HG02571 (cell line): ENCODE measurements around the gene KRTAP5-2.
"Not testable (repeated sequence)": the region's sequence is repeated elsewhere in the genome, so short reads cannot be mapped to it uniquely, and the experiment has no call there.

Experiments used
- ATAC-seq: cut with Tn5 transposase; IDR thresholded peaks from one replicate; pipeline ENCODE4 v1.9.1; 2021; ENCODE audit warnings: mild to moderate bottlenecking, moderate library complexity; ENCODE audit not compliant: unreplicated experiment

The KRTAP5-2 gene

DNA sequence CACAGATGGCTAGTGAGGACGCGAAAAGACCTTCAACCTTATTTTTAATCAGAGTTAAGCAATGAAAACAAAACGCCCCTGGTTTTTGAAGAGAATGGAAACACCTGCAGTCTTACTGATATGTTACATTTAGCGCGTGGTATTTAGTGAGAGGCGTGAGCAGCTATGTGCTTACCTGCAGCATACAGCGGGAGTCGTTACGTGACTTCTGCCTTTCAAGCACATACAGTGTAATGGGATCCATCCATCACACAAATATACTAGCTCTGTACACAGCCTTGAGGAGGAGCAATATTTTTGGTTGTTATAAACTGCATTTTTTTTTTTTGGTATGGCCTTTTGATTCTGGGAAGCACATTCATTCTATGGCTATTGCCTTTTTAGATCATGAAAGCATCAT is 5.5 kb downstream of the KRTAP5-2 start:
- no peak for ATAC-seq

DNA sequence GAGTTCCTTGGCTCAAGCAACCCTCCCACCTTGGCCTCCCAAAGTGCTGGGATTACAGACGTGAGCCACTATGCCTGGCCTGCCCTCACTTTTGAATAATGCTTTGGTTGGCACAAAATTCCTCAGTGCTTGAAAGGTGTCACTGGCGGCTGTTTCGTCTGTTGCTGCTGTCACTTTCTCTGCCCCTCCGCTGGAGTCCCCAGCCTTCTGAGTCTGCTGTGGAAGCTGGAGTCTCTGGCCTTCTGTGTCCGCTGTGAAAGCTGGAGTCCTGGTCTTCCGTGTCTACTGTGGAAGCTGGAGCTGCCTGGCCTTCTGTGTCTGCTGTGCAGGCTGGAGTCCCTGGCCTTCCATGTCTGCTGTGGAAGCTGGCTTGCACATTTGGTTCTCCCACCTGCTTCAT is 8.1 kb downstream of the KRTAP5-2 start:
- no peak for ATAC-seq

DNA sequence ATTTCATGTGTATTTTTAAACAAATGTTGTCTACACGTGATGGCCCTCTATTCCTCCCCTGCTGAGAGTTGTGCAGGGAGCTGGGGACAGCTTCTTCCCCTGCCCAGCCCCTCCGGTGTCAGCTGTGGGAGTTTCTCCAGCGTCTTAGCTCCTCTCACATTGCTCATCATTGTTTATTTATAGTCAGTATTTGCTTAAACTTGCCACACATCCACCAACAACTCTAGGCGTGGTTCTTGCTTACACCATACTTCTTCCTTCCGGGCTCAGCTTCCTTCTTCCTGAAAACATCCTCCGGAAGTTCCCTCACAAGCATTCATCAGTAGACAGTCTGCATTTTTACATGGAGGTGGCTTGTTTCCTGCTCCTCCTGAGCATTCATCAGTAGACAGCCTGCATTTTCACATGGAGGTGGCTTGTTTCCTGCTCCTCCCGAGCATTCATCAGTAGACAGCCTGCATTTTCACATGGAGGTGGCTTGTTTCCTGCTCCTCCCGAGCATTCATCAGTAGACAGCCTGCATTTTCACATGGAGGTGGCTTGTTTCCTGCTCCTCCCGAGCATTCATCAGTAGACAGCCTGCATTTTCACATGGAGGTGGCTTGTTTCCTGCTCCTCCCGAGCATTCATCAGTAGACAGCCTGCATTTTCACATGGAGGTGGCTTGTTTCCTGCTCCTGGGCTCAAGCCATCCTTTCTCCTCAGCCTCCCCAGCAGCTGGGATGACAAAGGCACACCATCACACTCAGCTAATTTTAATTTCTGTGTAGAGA is 8.7 kb downstream of the KRTAP5-2 start:
- ATAC-seq: not testable (repeated sequence)

DNA sequence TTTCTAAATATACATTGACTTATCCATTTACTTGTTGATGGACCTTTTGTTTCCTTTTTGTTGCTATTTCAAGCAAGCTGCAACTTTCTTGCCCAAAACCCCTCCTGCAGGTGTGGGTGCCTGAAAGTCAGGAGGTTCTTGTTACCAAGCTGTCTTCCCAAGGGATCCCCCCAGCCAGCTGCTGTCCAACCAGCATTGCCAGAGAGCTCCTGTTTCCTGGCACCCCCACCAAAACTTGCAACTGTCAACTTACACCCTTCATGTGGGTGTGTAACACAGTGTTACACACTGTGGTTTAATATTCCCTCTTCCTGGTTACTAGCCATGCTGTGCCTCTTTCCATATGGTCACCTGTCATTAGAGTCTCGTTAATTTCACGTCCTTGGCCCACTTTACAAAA is 11.4 kb downstream of the KRTAP5-2 start:
- ATAC-seq: no peak

DNA sequence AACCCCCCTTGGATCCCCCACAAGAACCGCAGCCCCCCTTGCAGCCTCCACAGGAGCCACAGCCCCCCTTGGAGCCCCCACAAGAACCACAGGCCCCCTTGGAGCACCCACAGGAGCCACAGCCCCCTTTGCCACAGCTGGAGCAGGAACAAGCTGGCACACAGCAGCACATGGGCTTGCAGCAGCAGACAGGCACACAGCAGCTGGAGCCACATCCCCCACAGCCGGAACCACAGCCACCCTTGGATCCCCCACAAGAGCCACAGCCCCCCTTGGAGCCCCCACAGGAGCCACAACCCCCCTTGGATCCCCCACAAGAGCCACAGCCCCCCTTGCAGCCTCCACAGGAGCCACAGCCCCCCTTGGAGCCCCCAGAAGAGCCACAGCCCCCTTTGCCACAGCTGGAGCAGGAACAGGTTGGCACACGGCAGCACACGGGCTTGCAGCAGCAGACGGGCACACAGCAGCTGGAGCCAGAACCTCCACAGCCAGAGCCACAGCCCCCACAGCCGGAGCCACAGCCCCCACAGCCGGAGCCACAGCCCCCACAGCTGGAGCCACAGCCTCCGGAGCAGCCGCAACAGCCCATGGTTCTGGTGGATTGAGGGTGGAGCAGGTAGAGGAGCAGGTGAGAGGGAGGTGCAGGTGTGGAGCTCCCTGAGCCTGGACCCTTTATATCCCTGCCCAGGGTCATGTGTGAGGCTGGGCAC is 13.3 kb downstream of the KRTAP5-2 start, which contains the start of gene KRTAP5-1:
Gene KRTAP5-1, minus strand, starts transcription at position 623 of the 710 bp plus-strand sequence. Its CDS starts 34 bp downstream, at position 589.
- ATAC-seq: not testable (repeated sequence)

DNA sequence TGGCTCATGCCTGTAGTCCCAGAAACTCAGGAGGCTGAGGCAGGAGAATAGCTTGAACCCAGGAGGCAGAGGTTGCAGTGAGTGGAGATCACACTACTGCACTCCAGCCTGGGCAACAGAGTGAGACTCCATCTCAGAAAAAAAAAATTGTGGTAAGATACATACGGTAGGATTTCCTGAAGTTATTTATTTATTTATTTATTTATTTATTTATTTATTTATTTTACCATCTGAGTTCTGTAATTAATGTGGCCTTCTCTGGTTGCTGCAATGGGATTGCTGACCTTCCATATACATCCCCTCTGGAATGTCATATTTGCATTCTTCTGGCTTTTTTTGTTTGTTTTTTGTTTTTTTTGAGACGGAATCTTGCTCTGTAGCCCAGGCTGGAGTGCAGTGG is 15.2 kb downstream of the KRTAP5-2 start:
- ATAC-seq: not testable (repeated sequence)

DNA sequence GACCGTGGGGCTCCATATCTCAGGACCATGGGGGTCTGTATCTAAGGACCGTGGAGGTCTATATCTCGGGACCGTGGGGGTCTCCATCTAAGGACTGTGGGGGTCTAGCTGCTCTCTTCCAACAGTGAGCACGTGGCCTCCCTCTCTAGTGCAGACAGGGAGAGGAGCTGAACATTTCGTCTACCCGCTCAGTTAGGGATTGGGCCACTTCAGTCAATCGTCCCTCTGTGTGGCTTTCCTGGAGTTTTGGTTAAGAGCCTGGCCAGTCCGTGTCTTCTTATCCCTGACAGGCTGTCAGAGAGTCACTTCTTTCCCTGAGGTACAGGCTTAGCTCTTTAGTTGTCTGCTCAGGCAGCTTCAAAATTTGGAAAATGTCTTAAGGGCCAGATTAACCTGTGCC is 16.1 kb downstream of the KRTAP5-2 start:
- no peak for ATAC-seq

DNA sequence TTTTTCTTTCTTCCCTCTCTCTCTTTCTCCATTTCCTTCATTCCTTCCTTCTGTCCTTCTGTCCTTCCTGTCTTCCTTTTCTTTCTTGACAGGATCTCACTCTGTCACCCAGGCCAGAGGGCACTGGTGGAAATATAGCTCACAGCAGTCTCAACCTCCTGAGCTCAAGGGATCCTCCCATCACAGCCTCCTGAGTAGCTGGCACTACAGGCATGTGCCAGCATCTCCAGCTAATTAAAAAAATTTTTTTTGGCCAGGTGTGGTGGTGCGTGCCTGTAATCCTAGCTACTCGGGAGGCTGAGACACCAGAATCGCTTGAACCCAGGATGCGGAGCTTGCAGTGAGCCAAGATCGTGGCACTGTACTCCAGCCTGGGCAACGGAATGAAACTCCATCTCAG is 21.3 kb downstream of the KRTAP5-2 start:
- ATAC-seq: no peak

DNA sequence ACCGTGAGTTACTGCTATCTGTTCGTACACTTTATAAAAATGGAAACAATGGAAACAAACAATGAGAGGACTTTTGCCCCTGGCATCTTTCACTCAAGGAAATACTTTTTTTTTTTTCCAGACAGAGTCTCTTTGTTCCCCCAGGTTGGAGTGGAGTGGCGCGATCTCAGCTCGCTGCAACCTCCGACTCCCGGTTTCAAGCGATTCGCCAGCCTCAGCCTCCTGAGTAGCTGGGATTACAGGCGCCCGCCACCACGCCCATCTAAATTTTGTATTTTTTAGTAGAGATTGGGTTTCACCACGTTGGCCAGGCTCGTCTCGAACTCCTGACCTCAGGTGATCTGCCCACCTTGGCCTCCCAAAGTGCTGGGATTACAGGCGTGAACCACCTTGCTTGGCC is 22.3 kb downstream of the KRTAP5-2 start:
- ATAC-seq: not testable (repeated sequence)

DNA sequence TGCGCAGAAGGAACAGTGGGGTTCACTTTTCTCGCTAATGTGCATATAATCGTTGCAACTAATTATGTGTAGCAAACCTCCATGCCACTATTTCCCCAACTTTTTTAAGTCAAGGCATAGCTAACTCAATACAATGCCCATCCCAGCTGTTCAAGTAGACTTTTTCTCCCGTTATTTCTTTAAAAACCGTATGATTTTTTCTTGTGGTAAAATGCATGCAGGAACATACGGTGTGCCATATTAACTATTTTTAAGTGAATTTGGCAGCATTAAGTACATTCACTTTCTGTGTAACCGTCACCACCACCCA is 23.2 kb downstream of the KRTAP5-2 start:
- no peak for ATAC-seq

DNA sequence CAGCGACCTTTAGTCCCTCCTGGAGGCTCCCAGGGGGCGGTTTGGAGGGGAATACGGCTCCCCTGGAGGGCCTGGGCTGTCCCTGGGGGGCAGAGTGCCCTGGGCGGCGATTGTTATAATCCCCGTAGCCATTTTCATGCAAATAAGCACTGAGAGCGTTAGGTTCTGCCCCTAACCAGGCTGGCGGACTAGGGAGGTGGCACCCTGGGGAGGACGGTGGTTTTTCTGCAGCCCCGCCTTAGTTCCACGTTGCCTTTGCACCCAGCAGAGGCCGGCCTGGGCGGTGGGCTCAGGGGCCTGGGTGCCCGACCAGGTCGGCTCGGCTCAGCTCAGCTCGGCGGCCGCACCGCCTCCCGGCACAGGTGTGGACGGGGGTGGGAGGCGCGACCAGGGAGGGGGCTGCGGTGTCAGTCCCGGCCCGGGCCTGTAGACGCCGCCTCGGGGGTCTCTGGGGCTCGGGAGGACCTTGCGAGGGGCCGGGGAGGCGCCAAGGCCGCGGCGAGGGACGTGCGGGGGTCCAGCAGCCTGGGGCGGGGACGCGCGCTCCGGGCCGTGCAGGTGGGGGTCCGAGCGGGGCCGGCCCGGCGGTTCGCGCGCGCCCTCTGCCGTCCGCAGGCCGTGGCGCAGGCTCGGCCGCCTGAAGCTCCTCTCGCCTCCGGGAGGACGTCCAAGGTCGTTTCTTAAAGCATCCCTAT is 23.7 kb downstream of the KRTAP5-2 start:
- no peak for ATAC-seq

DNA sequence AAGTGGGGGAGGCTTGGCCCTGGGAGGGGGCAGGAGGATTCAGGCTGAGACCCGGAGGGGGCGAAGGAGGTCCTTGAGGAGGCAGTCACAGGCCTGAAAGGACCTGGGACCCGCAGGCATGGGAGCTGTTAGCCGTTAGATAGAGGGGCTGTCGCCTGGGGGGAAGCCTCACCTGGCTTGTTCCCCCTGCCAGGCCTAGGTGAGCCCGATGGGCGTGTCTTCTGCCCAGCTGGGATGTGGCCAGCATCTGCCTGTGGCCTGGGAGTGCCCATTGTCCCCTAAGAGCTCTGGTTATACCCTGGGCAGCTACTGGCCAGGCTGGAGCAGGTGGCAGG is 24.2 kb downstream of the KRTAP5-2 start:
- no peak for ATAC-seq

DNA sequence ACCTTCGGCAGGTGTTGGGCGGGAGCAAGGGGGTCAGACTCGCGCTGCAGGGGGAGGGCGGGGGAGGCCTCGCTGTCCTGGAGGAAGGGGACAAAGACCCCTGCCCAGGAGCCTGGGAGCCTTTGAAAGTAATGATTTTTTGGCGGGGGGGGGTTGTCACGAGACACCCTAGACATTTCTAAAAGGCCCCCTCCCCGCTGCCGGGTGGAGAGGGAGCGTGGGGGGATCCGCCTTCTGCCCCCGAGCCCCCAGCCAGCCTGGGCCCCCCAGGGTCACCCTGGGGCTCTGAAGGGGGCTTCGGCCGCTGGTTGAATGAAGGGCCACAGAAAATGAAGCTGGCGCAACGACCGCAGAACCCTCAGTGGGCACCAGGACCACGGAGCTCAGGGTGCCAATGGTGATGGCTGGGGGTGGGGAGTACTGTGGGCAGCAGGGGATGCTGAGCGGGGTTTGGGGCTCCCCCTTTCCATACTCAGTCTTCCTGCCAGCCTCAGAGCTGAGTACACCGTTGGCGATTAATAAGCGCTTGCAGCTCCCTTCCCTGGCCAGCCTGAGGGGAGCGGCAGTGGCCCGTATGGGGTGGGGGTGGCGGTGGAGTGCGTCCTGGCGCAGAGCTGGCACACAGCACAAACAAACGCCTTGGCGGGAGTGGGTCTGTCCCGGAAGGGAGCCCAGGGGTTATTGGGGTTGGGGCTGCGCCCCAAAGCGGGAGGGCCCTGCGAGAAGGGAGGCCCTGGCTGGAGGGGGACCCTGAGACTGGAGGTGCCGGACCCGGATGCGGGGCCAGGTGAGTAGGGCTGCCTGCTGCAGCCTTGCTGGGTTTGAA is 24.8 kb downstream of the KRTAP5-2 start:
- no peak for ATAC-seq

DNA sequence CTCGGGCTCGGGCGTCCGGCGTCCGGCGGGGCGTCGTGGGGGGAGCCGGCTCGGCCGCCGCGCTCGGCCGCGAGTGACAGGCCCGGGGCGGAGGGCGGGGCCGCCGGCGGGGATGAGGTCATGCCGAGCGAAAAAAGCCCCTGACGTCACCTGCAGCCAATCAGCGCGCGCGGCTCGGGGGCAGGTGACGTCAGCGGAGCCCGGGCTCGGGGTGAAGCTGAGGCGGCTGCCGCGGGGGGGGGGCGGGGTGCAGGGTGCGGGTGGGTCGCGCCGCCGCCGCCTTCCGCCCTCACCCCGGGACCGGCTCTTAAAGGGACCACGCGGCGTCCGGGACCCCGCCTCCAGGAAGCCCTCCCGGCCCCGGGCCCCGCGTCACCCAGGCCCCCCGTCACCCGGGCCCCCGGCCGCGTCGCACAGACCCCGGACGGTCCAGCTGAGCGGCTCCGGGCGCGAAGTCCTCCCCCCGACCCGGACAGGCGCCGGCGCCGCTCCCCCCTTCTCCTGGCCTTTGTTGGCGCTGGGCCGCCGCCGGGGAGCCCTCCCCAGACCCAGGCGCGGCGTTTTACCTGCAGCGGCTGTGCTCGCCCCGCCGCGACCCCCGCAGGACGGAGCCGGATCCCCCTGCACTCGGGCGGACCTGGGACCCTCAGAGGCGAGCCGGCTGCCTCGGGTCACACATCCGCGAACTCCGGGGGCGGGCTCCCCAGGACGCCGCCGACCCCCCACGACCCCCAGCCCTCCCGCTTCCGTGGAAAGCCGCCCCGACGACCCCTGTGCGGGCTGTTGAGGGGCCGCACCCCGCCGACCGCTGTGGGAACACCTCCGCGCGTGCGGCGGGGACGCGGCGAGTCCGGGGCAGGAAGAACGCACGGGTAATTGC is 25.7 kb downstream of the KRTAP5-2 start, which contains the start of gene DUSP8:
Gene DUSP8, minus strand, starts transcription at position 75 of the 880 bp plus-strand sequence. CDS start 6,445 bp downstream, outside the sequence.
- ATAC-seq: peak; percentile 61

DNA sequence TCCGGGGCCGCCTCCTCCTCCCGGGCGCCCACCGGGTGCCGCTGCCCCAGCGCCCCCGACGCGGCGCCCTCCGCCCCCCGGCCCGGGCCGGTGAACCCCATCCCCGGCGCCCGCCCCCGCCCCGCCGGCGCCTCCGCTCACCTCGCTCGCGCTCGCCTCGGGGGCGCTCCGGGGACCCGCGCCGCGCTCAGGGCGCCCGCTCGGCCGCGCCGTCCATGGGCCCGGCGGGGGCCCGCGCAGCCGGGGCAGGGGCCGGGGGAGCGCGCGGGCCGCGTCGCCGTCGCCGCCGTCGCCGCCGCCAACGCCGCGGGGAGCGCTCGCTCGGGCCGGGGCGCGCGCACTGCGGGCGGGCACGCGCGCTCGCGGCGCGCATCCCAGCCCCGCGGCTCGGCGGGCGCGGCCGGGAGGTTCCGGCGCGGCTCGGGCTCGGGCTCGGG is 26.3 kb downstream of the KRTAP5-2 start:
- no peak for ATAC-seq

DNA sequence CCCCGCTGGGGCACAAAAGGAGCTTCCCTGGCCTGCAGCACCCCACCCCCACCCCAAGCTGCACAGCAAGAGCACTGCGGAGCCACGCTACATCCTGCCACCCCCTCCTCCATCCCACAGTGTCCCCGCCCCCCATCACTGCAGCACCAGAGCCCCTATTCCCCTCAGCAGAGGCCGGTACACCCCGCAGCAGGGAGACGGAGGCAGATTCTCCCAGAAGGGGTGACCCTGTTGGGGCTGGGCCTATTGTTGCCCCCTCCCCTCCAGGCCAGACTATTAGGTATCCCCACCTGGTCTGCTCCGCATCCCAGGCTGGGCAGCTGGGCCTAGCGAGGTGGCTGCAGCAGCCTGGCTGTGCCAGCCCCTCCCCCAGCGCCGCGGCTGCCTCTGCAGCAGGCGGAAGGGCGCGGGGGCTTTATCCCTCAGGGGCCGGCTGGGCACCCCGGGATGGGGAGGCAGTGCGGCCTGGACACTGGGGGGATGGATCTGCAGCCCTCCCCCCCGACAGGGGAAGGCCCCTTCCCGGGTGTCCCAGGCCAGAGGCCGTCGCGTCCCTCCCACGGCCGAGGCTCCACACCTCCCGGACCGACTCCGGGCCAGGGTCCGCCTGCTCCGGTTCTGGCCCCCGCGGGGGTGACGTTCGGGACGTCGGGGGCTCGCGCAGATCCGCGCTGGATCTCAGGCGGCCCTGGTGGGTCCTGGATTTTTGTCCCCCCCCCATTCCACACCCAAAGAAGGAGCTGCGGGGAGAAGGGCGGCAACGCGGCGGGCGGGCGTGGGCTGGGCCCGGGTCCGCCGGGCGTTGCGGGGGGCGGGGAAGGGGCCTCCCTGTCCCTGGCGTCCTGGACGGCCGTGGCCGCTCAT is 27.0 kb downstream of the KRTAP5-2 start:
- no peak for ATAC-seq

DNA sequence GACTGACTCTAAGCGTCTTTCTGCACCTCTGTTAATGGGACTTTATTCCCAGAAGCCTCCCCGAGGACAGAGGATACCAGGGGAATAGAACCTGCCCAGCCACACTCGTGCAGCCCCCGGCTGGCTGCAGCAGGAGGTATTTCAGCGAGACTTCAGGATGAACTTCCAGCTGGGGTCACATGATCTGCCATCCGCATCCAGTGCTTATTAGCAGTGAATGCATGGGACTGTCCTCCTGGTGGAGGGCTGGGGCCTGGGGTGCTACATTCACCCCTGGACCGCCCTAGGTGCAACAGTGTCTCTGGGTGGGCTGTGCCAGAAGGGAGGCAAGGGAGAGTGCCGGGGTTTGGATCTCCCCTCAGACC is 27.6 kb downstream of the KRTAP5-2 start:
- no peak for ATAC-seq

DNA sequence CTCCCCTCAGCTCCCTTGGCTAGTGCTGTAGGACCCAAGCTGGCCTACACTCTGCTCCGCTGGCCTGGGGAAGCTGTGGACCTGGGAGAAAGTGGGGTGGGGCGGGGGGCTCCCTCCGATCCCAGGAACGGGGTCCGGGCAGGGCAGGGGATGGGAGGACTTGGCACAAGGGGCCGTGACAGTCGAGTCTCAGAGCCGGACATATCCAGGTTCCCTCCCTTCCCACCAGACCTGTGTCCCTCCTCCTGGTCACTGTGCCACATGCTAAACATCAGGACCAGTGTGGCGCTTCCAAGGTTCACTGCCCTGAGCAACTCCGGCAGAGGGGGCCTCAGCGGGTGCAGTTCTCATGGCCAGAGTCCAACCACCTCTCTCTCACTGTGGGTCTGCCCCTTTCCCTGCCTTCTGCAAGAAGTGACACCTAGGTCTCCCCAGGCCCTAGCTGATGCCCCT is 28.1 kb downstream of the KRTAP5-2 start:
- no peak for ATAC-seq

DNA sequence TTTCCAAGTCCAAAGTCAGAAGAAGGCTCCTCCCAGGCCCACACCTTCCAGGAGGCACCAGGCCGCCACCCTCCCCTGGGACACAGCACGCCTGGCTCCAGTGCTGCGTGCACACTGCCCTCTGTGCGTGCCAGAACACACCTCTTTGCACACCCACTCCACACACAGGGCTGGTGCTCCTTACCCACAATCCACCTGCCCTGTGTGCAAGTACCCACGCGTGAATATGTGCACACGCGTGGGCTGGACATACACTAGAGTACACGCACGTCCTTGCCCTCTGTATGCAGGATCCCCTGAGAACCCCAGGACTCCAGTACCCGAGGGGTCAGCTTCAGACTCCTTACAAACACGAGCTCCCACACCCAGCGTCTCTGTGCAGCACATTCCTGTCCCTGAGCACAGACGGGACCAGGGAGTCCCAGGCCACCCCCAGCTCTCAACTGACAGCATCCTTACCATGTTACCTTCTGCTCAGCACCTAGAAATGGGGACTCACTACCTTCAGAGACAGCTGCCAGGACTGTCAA is 28.8 kb downstream of the KRTAP5-2 start:
- ATAC-seq: no peak
